Renal pelvis (tissue), 4 donors: ENCODE measurements around the gene BRPF3. TPM values are rescaled to one million over a fixed set of nuclear protein-coding genes. Genes with fewer than 3 reads are reported as not detected.

Experiments used
- DNase-seq: peaks from one replicate; pipeline ENCODE4 v3.0.0-alpha.2; 2013
- polyA plus RNA-seq, 3 donors: library from polyadenylated mRNA; unstranded; fragments of 120-200 nt; gene quantifications; one replicate each; pipeline ENCODE4 v1.2.1, GENCODE V29; 2013; ENCODE audit not compliant: insufficient read length in 3 of 3

BRPF3 gene
- polyA plus RNA-seq, 3 donors, result 47.9 to 60.0 (median 57.8) TPM

DNA sequence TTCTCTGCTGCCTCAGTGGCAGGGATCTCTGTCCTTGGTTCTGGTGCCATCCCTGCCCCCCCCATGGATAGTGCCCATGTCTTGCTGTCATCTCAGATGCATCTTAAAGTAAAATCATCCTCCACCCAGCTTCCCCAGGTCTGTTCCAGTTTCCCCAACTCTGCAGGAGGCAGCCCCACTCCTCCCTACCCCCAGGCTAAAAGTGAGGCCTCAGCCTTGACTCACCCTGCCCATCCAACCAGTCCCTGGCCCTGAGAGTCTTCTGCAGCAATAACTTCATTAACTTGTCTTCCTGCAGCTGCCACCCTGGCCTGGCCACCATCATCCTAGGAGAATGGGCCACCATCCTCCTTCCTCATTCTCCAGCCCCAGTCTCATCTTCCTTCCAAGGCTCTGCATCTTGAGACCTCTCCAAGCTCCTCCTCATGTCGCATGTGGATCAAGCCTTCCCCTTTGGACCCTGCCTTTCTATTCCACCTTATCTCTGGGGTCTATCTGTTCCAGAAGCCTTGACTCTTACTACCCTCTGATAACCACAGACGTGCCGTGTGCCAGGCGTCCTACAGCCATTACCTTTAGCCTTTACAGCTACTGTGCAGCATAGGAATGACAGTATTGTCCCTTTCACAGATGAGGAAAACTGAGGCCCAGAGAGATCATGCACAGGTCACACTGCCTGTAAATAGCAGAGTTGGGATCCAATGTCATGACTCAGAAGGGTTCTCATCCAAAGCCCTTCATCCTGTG, 71.4 kb downstream of the BRPF3 start:
- DNase-seq, result no peak

DNA sequence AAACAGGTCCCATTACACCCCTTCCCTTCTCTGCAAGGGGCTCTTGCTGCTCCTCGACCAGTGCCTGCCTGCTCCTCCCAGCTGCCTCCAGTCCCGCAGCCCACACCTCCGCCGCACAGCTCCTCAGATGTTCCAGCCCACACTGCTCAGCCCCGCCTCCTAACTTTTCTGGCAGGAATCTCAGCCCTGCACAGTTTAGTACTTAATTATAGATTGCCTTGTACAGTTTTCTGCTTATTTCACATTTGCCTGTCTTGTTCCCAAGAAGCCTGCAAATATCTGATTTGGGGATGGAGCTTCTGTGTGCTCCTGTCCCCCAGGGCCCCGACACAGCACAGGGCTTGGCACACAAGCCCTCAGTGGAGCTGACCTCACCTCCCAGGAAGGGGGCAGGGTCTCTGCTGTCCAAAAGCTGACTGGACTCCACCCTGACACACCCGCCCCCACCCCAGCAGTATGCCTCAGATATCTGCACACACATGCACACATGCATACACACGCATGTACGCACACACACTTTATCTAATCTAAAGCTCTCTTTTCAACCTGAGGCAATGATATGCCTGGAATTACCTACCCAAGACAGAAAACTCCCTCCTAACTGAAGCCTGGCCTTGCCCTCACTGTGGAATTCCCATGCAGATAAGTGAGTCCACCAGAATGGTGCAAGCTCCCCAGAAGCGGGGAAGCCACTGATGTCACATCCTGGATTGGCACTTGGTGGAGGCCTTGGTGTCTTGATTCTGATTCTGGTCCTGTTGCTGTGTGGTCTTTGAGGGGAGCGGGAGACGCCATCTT, 72.1 kb downstream of the BRPF3 start:
- no peak for DNase-seq

DNA sequence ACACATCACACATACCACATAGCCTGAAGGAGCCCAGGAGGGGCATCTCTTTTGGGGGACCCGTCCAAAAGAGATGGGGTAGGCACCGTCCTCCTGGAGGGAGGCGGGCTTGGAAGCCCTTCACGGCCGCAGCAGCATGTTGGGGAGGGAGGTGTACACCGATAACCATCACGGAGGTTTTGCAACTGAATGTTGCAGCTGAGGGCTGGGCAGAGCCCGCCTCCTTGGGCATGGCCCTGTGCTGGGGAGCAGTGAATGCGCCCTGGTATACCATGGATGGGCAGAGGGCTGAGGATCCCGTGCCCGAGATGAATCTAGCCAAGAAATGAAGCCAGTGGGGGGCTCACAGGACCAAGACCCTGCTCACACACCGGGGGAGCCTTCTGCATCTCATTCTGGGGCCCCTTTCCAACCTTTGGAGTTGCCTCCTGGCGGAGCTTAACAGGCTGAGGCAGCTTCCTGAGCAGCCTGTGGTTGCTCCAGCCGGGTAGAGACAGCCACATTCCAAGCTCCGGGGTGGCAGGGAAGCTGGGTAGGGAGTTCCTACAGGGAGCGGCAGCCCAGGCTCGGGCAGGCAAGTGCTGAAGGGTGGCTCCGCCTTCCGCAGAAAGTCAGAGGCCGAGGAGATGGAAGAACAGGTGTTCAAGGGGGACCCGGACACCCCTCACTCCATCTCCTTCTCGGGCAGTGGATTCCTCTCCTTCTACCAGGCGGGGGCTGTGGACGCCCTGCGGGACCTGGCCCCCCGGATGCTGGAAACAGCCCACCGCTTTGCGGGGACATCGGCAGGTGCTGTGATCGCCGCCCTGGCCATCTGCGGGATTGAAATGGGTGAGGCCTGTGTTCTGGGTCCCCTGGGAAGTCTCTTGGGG, 73.5 kb downstream of the BRPF3 start, which contains the start of gene PNPLA1:
Gene PNPLA1, plus strand, starts transcription at position 227 of the 872 bp plus-strand sequence. Its CDS starts 400 bp downstream, at position 627.
- no peak for DNase-seq

- DNase-seq, result no peak
These were observed 75.7 kb downstream of the BRPF3 start for GRCh38 chr6:36272234-36272633.

DNA sequence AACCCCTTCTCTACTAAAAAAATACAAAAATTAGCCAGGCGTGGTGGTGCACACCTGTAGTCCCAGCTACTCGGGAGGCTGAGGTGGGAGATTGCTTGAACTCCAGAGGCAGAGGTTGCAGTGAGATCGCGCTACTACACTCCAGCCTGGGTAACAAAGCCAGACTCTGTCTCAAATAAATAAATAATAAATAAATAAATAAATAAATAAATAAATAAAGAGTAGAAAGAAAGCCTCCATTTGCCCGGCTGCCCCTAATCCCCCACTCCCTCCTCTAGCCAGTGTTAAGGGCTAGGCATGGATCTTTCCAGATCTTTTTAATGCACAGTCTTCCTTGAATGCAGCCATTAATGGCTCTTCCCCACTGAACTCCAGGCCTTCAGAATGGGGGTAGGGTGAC, 76.5 kb downstream of the BRPF3 start:
- no peak for DNase-seq

GRCh38 chr6:36273802-36274514, 77.4 kb downstream of the BRPF3 start:
- DNase-seq, result no peak

- DNase-seq, result no peak
These were observed 80.3 kb downstream of the BRPF3 start for GRCh38 chr6:36276581-36277536.

DNA sequence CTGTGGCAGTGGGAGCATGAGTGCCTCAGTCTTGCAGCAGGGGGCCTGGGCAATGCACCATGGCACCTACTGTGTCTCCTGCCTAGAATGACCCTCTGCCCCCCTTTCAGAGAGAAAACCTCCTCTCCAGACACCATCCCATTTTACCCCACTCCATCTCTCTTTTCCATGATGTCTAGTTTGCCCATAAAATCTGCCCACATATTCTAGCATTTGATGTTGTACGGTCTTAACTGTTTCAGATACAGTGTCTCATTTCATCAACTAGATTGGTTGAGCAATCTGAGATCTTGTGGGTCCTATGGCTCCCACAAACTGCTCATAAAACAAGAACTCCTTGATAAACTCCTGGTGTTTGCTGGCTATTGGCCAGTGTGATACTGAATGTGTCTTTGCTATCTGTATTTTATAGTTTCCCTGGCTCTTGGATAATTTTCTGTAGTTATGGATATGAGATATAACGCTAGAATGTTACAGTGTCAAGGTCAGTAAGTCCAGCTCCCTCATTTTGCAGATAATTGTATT, 81.5 kb downstream of the BRPF3 start:
- no peak for DNase-seq

- DNase-seq, result no peak
These were observed 83.9 kb downstream of the BRPF3 start for GRCh38 chr6:36280467-36280866.

- DNase-seq, result no peak
These were observed 84.4 kb downstream of the BRPF3 start for GRCh38 chr6:36280983-36281382.

Other genes starting within 250 kb of the BRPF3 start
- gene SLC26A8, start 172.1 kb upstream of the BRPF3 start, polyA plus RNA-seq, result under 1 TPM; 0.39 to 0.77 (median 0.40) TPM
- 10 to 100 TPM; 49.6 to 56.8 (median 50.9) TPM for gene MAPK14, start 168.9 kb upstream of the BRPF3 start, polyA plus RNA-seq
- 10 to 100 TPM; 23.4 to 34.6 (median 26.7) TPM for gene MAPK13, start 66.2 kb upstream of the BRPF3 start, polyA plus RNA-seq
- gene PNPLA1, start 73.3 kb downstream of the BRPF3 start, polyA plus RNA-seq, result 1 to 10 TPM; 1.7 to 3.0 (median 2.5) TPM
- gene BNIP5, start 140.1 kb downstream of the BRPF3 start, polyA plus RNA-seq, result under 1 TPM; 0.16 to 0.20 (median 0.19) TPM
- gene ETV7, start 190.9 kb downstream of the BRPF3 start, polyA plus RNA-seq, result under 1 TPM in 2 of 3 donors, not detected in 1; 0.11 to 0.13 TPM
- gene PXT1, start 246.1 kb downstream of the BRPF3 start, polyA plus RNA-seq, result under 1 TPM in 1 of 3 donors, not detected in 2; 0.06 TPM
- gene KCTD20, start 246.3 kb downstream of the BRPF3 start, polyA plus RNA-seq, result 10 to 100 TPM; 42.0 to 49.5 (median 48.6) TPM